ENCODE data around the gene HPCA. TPM values are rescaled to one million over a fixed set of nuclear protein-coding genes. Genes with fewer than 3 reads are reported as not detected.
A peak's percentile ranks its signal among the peaks of the same experiment; 100 is the strongest.

The HPCA gene
- total and polyA plus RNA-seq, 2 experiments from 2014 or later, result 0.85 TPM; not detected in 1

DNA sequence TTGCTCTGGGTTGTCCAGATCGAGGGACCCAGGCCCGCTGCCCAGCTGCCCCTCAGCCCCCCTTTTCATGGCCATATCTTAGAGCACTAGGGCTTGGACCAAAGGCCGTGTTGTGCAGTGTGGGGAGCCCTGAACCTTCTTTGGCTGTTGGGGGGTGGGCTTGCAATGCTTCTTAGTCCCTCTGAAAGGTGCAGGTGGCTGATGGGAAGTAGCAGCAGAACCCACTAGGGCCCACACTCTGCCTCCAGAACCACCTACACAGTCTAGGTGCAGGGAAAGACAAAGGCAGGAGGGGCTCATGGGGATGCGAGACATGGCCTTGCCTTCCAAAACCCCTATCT is 2.3 kb upstream of the HPCA start:
- Histone ChIP-seq H3K4me2 (no peak overlapping the region), H3K9me2 (replicated peaks; ENCODE audit: insufficient read depth) (no peaks in the 10 kb centered on the region), H2AFZ (no peak overlapping the region), H3K9me3 (ENCODE audit: low read depth) (no peaks in the 10 kb centered on the region), H3K36me3 (replicated peaks; ENCODE audit: insufficient read depth, low read depth) (no peaks in the 10 kb centered on the region), H3K4me3 (no peak overlapping the region), H3K27me3 (peaks cover 31% of the 10 kb centered on the region), H3K27ac (no peak overlapping the region), H3K4me1 (ENCODE audit: insufficient read depth) (no peaks in the 10 kb centered on the region), H4K20me1 (ENCODE audit: insufficient read depth, poor library complexity, severe bottlenecking) (no peaks in the 10 kb centered on the region), H3K79me2 (no peaks in the 10 kb centered on the region)
- 81% methylated on average over 4 of the region's 4 CpGs for WGBS (ENCODE audit: low lambda C conversion rate, missing lambda C conversion rate)
- no peak for DNase-seq (ENCODE audit: low spot score)
- TF ChIP-seq EZH2 (IDR thresholded peaks at IDR 0.05; ENCODE audit: borderline replicate concordance) (no peak), EZH2phosphoT487 (IDR thresholded peaks at IDR 0.05; ENCODE audit: low read depth, severe bottlenecking, unreplicated experiment) (no peak)
- TF ChIP-seq, protein P1, sequence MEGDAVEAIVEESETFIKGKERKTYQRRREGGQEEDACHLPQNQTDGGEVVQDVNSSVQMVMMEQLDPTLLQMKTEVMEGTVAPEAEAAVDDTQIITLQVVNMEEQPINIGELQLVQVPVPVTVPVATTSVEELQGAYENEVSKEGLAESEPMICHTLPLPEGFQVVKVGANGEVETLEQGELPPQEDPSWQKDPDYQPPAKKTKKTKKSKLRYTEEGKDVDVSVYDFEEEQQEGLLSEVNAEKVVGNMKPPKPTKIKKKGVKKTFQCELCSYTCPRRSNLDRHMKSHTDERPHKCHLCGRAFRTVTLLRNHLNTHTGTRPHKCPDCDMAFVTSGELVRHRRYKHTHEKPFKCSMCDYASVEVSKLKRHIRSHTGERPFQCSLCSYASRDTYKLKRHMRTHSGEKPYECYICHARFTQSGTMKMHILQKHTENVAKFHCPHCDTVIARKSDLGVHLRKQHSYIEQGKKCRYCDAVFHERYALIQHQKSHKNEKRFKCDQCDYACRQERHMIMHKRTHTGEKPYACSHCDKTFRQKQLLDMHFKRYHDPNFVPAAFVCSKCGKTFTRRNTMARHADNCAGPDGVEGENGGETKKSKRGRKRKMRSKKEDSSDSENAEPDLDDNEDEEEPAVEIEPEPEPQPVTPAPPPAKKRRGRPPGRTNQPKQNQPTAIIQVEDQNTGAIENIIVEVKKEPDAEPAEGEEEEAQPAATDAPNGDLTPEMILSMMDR (IDR thresholded peaks at IDR 0.05; ENCODE audit: poor library complexity), result no peak

DNA sequence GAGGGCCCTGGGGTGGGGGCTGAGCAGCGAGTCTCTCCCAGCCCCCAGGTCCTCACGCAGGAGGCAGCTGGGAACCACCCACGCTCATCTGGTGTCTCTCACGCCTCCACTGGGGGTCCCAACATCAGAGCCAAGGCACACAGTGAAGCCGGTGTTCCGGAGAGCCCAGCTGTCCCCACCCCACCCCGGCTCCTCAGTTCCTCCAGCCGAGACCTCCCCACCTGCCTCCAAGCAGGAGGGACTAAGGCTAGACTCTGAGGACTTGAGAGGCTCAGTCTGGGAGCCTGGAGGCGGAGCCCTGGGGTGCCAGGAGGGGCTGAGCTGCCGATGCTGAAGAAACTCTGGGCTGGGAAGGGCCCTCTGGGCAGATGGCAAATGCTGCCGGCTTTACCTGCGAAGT is 1.6 kb upstream of the HPCA start:
- H3K27ac ChIP-seq, result no peak overlapping the region
- WGBS (ENCODE audit: low lambda C conversion rate, missing lambda C conversion rate), result 56% methylated on average over 10 of the region's 12 CpGs
- no peak for DNase-seq (ENCODE audit: low spot score)
- no peaks in the 10 kb centered on the region for H3K79me2 ChIP-seq
- no peaks in the 10 kb centered on the region for H4K20me1 ChIP-seq (ENCODE audit: insufficient read depth, poor library complexity, severe bottlenecking)
- no peak overlapping the region for H3K4me2 ChIP-seq
- H3K4me3 ChIP-seq, result no peak overlapping the region
- H3K27me3 ChIP-seq, result peaks cover 31% of the 10 kb centered on the region
- no peak for TF ChIP-seq EZH2phosphoT487 (IDR thresholded peaks at IDR 0.05; ENCODE audit: low read depth, severe bottlenecking, unreplicated experiment)
- TF ChIP-seq, protein P1 (IDR thresholded peaks at IDR 0.05; ENCODE audit: poor library complexity), result no peak
- TF ChIP-seq EZH2 (IDR thresholded peaks at IDR 0.05; ENCODE audit: borderline replicate concordance), result no peak
- H3K9me2 ChIP-seq (replicated peaks; ENCODE audit: insufficient read depth), result no peaks in the 10 kb centered on the region
- H3K9me3 ChIP-seq (ENCODE audit: low read depth), result no peaks in the 10 kb centered on the region
- H3K36me3 ChIP-seq (replicated peaks; ENCODE audit: insufficient read depth, low read depth), result no peaks in the 10 kb centered on the region
- H2AFZ ChIP-seq, result no peak overlapping the region
- no peaks in the 10 kb centered on the region for H3K4me1 ChIP-seq (ENCODE audit: insufficient read depth)

DNA sequence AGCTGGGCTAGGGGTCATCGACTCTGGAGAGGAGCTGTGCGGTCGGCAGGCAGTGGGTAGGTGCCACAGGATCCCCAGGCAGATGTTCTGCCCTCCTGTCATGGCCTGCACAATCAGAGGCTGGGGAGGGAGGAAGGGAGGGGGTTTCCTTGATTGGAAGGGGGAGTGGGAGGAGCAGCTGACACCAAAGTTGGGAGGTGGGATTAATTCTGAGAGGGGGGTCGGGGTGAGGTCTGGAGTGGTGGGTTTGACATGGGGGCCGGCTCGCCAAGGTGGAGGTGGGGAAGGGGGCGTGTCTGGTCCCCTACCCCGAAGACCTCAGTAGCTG is 651 bp upstream of the HPCA start:
- 77% methylated on average over 3 of the region's 8 CpGs for WGBS (ENCODE audit: low lambda C conversion rate, missing lambda C conversion rate)
- Histone ChIP-seq H3K79me2 (no peaks in the 10 kb centered on the region), H4K20me1 (ENCODE audit: insufficient read depth, poor library complexity, severe bottlenecking) (no peaks in the 10 kb centered on the region), H3K9me3 (ENCODE audit: low read depth) (no peaks in the 10 kb centered on the region), H3K4me1 (ENCODE audit: insufficient read depth) (no peaks in the 10 kb centered on the region), H3K9me2 (replicated peaks; ENCODE audit: insufficient read depth) (no peaks in the 10 kb centered on the region), H3K27ac (no peak overlapping the region), H3K4me3 (no peak overlapping the region), H3K27me3 (peaks cover 37% of the 10 kb centered on the region), H2AFZ (no peak overlapping the region), H3K4me2 (no peak overlapping the region), H3K36me3 (replicated peaks; ENCODE audit: insufficient read depth, low read depth) (no peaks in the 10 kb centered on the region)
- TF ChIP-seq EZH2phosphoT487 (IDR thresholded peaks at IDR 0.05; ENCODE audit: low read depth, severe bottlenecking, unreplicated experiment) (no peak), EZH2 (IDR thresholded peaks at IDR 0.05; ENCODE audit: borderline replicate concordance) (no peak)
- TF ChIP-seq, protein P1 (IDR thresholded peaks at IDR 0.05; ENCODE audit: poor library complexity), result no peak
- DNase-seq (ENCODE audit: low spot score), result no peak

DNA sequence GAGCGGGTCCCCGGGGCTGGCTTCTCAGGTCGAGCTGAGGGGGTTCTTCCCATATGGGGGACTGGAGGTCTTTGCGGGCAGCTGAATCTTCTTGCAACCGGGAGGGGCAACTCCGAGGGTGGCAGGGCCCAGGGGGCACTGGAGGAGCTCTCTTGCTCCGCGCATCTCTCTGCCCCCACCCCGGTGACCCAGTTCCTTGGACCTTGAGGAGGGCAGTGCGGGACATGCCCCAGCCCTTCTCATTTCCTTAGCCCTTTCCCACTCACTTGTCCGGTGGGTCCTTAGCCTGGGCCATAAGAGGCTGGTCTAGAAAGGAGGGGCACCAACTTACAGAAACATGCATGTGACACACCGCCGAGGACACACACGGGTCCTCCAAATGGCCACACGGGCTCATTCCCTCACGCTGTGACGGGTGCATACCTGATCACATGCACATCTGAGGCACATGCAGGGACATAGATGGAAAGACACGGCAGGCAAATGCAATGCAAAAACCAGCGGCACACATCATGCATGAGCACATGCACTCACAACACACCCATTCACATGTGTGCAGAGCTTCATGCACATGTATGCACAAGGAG is 630 bp downstream of the HPCA start:
- H3K27me3 ChIP-seq, result peaks cover 50% of the 10 kb centered on the region
- 62% methylated on average over 18 of the region's 19 CpGs for WGBS (ENCODE audit: low lambda C conversion rate, missing lambda C conversion rate)
- H3K4me2 ChIP-seq, result peak overlapping the region; percentile 87

More for the DNA sequence above, 630 bp downstream of the HPCA start:
- Histone ChIP-seq H3K4me1 (ENCODE audit: insufficient read depth) (no peaks in the 10 kb centered on the region), H3K9me3 (ENCODE audit: low read depth) (no peaks in the 10 kb centered on the region), H2AFZ (no peak overlapping the region), H3K79me2 (no peaks in the 10 kb centered on the region), H3K36me3 (replicated peaks; ENCODE audit: insufficient read depth, low read depth) (no peaks in the 10 kb centered on the region), H3K27ac (no peak overlapping the region), H4K20me1 (ENCODE audit: insufficient read depth, poor library complexity, severe bottlenecking) (no peaks in the 10 kb centered on the region), H3K4me3 (no peak overlapping the region), H3K9me2 (replicated peaks; ENCODE audit: insufficient read depth) (no peaks in the 10 kb centered on the region)
- TF ChIP-seq, protein P1 (IDR thresholded peaks at IDR 0.05; ENCODE audit: poor library complexity), result no peak
- TF ChIP-seq EZH2phosphoT487 (IDR thresholded peaks at IDR 0.05; ENCODE audit: low read depth, severe bottlenecking, unreplicated experiment) (no peak), EZH2 (IDR thresholded peaks at IDR 0.05; ENCODE audit: borderline replicate concordance) (no peak)
- no peak for DNase-seq (ENCODE audit: low spot score)
